GOT3 (cell line): ENCODE results near the gene SIRT1.
A peak's percentile ranks its signal among the peaks of the same experiment; 100 is the strongest.
"Not testable (repeated sequence)": the region's sequence is repeated elsewhere in the genome, so short reads cannot be mapped to it uniquely, and the experiment has no call there.

Experiments
- DNase-seq: peaks from one replicate; lab custom pipeline; 2025; ENCODE audit warnings: mixed read lengths; lab: John Stamatoyannopoulos, UW

Gene SIRT1

GRCh38 chr10:67877421-67877820 is 7.0 kb upstream of the SIRT1 start:
- not testable (repeated sequence) for DNase-seq

DNA sequence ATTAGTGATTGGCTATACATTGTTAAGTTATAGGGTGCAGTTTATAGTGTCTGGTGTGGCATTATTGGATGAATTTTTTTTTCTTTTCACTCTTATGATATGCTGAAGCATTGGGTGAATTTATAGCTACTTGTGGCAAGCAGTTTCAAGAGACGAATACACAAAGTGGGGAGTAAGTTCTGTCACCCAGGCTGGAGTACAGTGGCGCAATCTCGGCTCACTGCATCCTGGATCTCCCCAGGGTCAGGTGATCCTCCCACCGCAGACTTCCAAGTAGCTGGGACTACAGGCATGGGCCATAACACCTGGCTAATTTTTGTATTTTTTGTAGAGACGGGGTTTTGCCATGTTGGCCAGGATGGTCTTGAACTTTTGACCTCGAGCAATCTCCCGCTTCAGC is 6.3 kb upstream of the SIRT1 start:
- no peak for DNase-seq

GRCh38 chr10:67883710-67884312 is 645 bp upstream of the SIRT1 start:
- no peak for DNase-seq

DNA sequence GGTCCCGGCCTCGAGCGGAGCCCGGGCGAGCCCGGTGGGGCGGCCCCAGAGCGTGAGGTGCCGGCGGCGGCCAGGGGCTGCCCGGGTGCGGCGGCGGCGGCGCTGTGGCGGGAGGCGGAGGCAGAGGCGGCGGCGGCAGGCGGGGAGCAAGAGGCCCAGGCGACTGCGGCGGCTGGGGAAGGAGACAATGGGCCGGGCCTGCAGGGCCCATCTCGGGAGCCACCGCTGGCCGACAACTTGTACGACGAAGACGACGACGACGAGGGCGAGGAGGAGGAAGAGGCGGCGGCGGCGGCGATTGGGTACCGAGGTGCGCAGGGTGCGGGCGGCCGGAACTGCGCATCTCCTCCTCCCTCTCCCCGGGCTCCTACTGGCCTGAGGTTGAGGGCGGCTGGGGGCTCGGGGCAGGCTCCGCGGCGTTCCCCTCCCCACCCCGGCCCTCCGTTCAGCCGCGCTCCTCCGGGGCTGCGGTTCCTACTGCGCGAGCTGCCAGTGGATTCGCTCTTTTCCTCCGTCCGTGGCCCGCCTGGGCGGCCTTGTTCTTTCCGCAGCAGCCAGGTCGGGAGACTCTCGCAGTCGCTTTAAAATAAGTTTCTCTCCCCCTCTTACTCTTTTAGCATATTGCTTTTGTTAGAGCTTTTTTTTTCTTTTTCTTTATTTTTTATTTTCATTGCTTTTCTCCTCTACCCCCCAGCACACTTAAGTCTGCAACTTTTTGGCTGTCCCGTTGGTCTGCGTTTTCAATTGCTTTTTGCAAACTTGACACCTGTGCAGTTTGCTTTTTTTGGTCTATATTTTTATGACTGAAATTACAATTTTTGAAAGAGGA is 600 bp downstream of the SIRT1 start:
- DNase-seq: peak; percentile 52

GRCh38 chr10:67893637-67894036 is 9.2 kb downstream of the SIRT1 start:
- DNase-seq: no peak

- no peak for DNase-seq
Observed at GRCh38 chr10:67903581-67903980, 19.1 kb downstream of the SIRT1 start.

DNA sequence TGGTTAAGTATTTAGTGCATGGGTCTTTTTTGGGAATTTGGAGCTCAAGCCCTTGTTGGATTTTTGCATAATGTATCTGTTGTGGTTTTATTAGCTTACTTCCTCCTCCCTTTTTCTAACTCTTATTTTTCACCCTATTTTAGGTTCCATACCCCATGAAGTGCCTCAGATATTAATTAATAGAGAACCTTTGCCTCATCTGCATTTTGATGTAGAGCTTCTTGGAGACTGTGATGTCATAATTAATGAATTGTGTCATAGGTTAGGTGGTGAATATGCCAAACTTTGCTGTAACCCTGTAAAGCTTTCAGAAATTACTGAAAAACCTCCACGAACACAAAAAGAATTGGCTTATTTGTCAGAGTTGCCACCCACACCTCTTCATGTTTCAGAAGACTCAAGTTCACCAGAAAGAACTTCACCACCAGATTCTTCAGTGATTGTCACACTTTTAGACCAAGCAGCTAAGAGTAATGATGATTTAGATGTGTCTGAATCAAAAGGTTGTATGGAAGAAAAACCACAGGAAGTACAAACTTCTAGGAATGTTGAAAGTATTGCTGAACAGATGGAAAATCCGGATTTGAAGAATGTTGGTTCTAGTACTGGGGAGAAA is 28.0 kb downstream of the SIRT1 start:
- DNase-seq: no peak

GRCh38 chr10:67914777-67915340 is 30.4 kb downstream of the SIRT1 start:
- DNase-seq: no peak

DNA sequence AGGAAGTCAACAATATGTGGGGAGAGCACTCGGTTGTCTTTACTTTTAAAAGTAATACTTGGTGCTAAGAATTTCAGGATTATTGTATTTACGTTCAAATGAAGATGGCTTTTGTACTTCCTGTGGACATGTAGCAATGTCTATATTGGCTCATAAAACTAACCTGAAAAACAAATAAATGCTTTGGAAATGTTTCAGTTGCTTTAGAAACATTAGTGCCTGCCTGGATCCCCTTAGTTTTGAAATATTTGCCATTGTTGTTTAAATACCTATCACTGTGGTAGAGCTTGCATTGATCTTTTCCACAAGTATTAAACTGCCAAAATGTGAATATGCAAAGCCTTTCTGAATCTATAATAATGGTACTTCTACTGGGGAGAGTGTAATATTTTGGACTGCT is 32.7 kb downstream of the SIRT1 start:
- no peak for DNase-seq

GRCh38 chr10:67917679-67918078 is 33.2 kb downstream of the SIRT1 start:
- DNase-seq: no peak

GRCh38 chr10:67921065-67921464 is 36.6 kb downstream of the SIRT1 start:
- no peak for DNase-seq

DNA sequence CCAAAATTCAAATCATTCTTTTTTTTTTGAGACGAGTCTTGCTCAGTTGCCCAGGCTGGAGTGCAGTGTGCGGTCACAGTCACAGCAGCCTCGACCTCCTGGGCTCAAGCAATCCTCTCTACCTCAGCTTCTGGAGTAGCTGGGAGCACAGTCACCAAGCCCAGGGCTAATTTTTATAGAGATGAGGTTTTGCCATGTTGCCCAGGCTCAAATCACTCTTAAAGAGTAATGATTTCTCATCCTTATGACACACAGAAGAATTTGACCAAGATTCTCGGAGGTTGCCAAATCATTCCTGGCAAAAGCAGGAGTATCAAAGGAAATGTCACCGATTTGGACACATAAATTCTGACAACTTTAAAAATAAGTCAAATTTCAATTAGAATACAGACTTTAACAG is 39.1 kb downstream of the SIRT1 start:
- no peak for DNase-seq

DNA sequence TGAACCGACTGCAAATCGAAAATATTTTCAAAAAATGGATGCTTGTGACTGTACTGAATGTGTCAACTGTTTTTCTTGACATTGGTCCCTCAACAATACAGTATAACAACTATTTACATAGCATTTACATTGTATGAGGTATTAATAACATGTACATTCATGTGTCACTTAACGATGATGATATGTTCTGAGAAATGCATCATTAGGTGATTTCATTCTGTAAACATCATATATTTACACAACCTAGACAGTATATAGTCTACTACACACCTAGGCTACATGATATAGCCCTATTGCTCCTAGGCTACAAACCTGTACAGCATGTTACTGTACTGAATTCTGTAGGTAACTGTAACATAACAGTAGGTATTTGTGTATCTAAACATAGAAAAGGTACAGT is 39.7 kb downstream of the SIRT1 start:
- no peak for DNase-seq

DNA sequence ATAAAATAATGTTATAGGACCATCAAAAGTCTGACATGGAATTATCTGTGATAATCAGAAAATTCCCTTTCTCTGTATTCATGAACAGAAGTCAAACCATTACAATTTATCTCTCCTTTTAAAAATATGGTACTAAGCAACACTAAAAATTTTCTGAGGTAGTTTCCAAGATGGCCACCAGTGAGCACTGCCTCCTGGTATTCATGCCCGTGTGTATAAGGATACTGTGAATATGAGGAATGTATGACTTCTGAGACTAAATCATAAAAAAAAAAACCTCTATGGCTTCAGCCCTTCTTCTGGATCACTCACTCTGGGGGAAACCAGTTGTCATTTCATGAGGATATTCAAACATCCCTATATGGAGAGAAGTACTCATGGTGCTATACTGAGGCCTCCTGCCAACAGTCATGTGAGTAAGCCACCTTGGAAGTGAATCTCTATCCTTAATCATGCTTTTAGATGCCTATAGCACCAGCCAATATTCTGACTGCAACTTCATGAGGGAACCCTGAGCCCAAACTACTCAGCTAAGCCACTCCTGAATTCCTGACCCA is 41.1 kb downstream of the SIRT1 start:
- DNase-seq: no peak

DNA sequence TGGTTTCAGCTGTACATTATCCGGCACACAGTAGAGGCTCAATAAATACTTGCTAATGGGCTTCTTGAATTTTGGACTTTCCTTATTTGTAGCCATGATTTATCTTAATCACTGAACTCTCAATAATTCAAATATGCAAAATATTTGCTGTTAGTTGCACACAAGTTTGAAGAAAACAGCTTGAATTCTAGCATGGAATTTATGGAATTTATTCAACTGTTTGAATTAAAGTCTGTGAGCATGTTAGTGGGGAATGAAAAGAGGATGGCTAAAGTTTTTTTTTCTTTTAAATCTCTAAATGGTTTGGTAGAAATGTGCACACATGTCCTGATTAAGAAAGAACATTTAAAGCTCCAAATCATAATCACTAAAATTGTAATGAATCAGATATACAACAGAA is 42.5 kb downstream of the SIRT1 start:
- DNase-seq: no peak

GRCh38 chr10:67933199-67933598 is 48.7 kb downstream of the SIRT1 start:
- DNase-seq: no peak

GRCh38 chr10:67934336-67934735 is 49.9 kb downstream of the SIRT1 start:
- DNase-seq: no peak

DNA sequence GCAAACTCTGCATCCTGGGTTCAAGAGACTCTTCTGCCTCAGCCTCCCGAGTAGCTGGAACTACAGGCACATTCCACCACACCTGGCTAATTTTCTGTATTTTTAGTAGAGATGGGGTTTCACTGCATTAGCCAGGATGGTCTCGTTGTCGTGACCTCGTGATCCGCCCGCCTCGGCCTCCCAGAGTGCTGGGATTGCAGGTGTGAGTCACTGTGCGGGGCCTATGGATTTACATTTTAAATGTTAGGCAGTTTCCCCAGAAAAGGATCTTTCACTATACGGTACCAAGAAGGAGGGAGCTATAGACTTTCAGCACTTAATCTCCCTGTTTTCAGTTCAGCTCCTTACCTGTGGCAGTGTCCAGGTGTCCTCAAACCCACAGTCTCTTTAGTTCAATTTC is 50.8 kb downstream of the SIRT1 start:
- no peak for DNase-seq

DNA sequence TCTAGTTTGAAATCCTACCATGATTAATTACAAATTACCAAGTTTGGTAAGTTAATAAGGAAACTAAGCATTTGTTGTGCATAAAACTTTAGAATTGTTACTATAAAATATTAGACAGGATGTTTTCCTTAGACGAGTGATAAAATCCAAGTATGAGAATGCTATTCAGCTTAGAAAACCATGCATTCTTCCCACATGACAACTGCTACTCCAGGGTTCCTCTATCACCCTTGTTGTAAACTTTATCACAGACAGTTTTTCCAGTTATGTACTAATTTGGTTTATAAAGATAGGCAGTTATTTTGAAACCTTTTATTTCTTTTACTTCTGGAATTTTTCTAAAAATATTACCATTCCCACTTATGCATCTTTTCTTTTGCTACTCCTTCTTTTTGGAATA is 52.0 kb downstream of the SIRT1 start:
- no peak for DNase-seq

- DNase-seq: no peak
Observed at GRCh38 chr10:67943917-67944316, 59.5 kb downstream of the SIRT1 start.

- no peak for DNase-seq
Observed at GRCh38 chr10:67955614-67956013, 71.2 kb downstream of the SIRT1 start.

GRCh38 chr10:67959839-67960476 is 75.5 kb downstream of the SIRT1 start:
- no peak for DNase-seq
